Pancreas (tissue), 10 donors: ENCODE data around the gene THSD4. TPM values are rescaled to one million over a fixed set of nuclear protein-coding genes. Genes with fewer than 3 reads are reported as not detected.

ENCODE experiments used
- ATAC-seq, 4 donors: fragments of 200-7000 bp; cut with Tn5 transposase; one replicate each; pipeline versions ENCODE4 v1.8.0 to v1.9.1; 2020; ENCODE audit warnings: mild to moderate bottlenecking in 4 of 4, moderate library complexity in 4 of 4
- DNase-seq, 6 donors: peaks; one replicate each; pipeline ENCODE4 v3.0.0-alpha.2; 2020
- FAIRE-seq: peaks from 2 replicates; lab custom pipeline; 2012; peaks lifted over from hg19 to GRCh38; lab: Jason Lieb, UNC
- H3K27ac ChIP-seq, 4 donors: fragments of 200-600 bp; sonication (generic); 1 replicate in 3 of 4; 2 replicates in 1 of 4; pipeline versions ENCODE4 v1.5.0 to v1.8.0; 2020
- H3K27me3 ChIP-seq, 4 donors: fragments of 200-600 bp; one replicate each; pipeline ENCODE4 v1.8.0; 2021
- H3K36me3 ChIP-seq, 3 donors: fragments of 200-600 bp; sonication (generic) in 1 of 3; one replicate each; pipeline versions ENCODE4 v1.5.0 to v1.8.0; 2020 to 2021
- H3K4me1 ChIP-seq, 3 donors: fragments of 200-600 bp; one replicate each; pipeline ENCODE4 v1.8.0; 2021
- H3K4me3 ChIP-seq, 4 donors: fragments of 200-600 bp; sonication (generic) in 2 of 4; one replicate each; pipeline versions ENCODE4 v1.5.0 to v1.8.0; 2020 to 2021
- H3K9me3 ChIP-seq, 4 donors: fragments of 200-600 bp; one replicate each; pipeline ENCODE4 v1.8.0; 2021
- WGBS, 2 donors: extraction: QIAGEN DNeasy Blood & Tissue Kit; methylation state at CpG; one replicate each; pipeline ENCODE4 v1.1.7; 2013; 5-methylcytosine and 5-hydroxymethylcytosine counted together
- intact Hi-C, 3 donors: fragments of 100-400 bp; cut with DNase I; formaldehyde crosslinking; loops; one replicate each; pipeline versions ENCODE4 v1.11.1 to v1.14.2; 2022
- polyA plus RNA-seq, 2 donors: library from polyadenylated mRNA; stranded (reverse); fragments of 200-250 nt; gene quantifications; one replicate each; pipeline ENCODE4 v1.2.3, GENCODE V29; 2013
- total RNA-seq, 6 donors: library from RNA; stranded (reverse); fragmentation: NEBNext Ultra II Directional in 4 of 6; extraction: Animal tissue kit (Norgen Biotek cat#: 25700) in 4 of 6; gene quantifications; one replicate each; pipeline versions ENCODE4 v1.2.1 to v1.2.4, GENCODE V29; 2021 to 2023
- TF ChIP-seq, protein P1 (sequence below), 4 donors: fragments of 200-600 bp; sonication (generic) in 3 of 4; IDR thresholded peaks; one replicate each; pipeline versions ENCODE4 v1.5.0 to v1.8.0; 2021; ENCODE audit warnings: antibody characterized with exemption in 4 of 4
- donor health status: healthy with polysubstance abuse.
- donor health status: DM: no; HTN: no; CAD: no; lungs with moderate emphysema.
- donor health status: DM: no; HTN: no; CAD: no.
- donor health status: control.
- donor health status: control.
- donor health status: Bipolar disorder and iron deficiency.
- donor health status: DM: yes; HTN: yes; CAD: no.
- donor health status: DM: no; HTN: no; CAD: no.
- donor health status: DM: no; HTN: no; CAD: no.
- donor health status: DM: yes; HTN: yes; CAD: no.

THSD4 gene
- total and polyA plus RNA-seq, 8 donors = 6.0 to 17.8 (median 13.3) TPM

GRCh38 chr15:71444866-71445590 is 329.8 kb downstream of the THSD4 start:
- no peak for FAIRE-seq
- Histone ChIP-seq H3K36me3 (no peaks in the 10 kb centered on the region), H3K27me3 (no peaks in the 10 kb centered on the region), H3K9me3 (no peaks in the 10 kb centered on the region), H3K27ac (no peak overlapping the region), H3K4me3 (no peak overlapping the region), H3K4me1 (no peaks in the 10 kb centered on the region)
- ATAC-seq = peak in 1 of 4 donors; percentile 24
- WGBS, 2 donors = 64 to 80% methylated on average over 5 of the region's 5 CpGs
- no peak for DNase-seq
- intact Hi-C loops = loop anchor here in 2 of 3 donors (5.0 to 10.0 kb wide), 2 partner anchors 328 to 330 kb away; partner anchors contain the start of gene THSD4 (in 2 of the 2)
- TF ChIP-seq, protein P1, sequence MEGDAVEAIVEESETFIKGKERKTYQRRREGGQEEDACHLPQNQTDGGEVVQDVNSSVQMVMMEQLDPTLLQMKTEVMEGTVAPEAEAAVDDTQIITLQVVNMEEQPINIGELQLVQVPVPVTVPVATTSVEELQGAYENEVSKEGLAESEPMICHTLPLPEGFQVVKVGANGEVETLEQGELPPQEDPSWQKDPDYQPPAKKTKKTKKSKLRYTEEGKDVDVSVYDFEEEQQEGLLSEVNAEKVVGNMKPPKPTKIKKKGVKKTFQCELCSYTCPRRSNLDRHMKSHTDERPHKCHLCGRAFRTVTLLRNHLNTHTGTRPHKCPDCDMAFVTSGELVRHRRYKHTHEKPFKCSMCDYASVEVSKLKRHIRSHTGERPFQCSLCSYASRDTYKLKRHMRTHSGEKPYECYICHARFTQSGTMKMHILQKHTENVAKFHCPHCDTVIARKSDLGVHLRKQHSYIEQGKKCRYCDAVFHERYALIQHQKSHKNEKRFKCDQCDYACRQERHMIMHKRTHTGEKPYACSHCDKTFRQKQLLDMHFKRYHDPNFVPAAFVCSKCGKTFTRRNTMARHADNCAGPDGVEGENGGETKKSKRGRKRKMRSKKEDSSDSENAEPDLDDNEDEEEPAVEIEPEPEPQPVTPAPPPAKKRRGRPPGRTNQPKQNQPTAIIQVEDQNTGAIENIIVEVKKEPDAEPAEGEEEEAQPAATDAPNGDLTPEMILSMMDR (IDR thresholded peaks at IDR 0.05) = no peak

DNA sequence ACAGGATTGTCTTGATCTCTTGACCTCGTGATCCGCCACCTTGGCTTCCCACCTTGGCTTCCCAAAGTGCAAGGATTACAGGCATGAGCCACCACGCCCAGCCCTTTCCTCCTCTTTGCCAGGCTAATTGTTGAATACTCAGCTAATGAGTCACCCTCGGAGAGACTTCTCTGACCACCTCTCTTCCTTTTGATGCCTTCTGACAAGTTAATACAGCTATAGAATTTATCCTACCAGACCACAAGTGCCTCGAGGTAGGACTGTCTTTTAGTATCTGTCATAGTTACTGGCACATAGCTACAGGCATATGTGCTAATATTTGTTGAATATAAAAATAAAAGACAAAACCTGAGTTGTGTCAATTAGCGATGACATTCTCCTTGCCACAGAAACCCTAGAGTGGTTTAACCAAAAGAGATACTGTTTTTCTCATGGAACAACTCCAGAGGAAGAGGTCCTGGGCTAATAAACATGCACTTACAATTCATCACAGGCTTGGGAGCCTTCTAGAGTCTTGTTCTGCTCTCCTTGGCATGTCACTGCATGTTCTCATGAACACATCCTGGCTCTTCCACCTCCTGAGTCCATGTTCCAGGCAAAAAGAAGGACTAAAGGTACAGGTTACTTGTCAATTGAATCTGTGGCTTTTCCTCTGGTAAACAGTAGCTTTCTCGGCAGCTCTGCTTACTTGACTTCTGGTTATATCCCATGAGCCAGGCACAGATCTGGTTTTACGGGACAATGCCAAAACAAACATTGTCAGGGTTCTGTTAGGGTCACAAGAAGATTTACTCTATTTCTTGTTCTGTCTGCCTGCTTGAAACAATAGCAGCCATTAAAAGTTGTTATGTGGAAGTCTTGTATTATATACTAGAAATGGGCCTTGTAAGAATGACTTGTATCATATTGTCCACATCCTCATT is 332.3 kb downstream of the THSD4 start:
- ATAC-seq (peak in 1 of 4 donors; percentile 33), DNase-seq (no peak), FAIRE-seq (no peak)

DNA sequence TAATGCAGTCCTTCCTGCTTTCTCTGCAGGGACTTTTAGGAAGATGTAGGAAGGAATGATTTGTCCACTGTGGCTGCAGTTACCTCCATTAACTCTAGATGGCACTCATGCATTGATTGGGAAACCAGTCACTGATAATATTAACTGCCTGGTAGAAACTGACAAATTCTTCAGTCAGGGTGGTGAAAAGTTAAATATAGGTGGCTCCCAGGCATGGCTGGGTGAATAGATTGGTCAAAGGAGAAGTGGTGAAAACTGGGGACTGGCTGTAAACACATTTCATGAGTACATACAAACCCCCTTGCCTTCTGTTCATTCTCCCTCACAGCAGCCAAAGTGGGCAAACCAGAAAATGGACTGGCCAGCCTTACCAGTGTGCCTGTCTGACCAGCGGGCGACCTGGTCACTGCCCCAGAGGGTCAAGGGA is 333.4 kb downstream of the THSD4 start:
- intact Hi-C loops = loop anchor here in 1 of 3 donors (10.0 kb wide), 1 partner anchor 334 kb away; the partner anchor contains the start of gene THSD4
- Histone ChIP-seq H3K27ac (no peak overlapping the region), H3K27me3 (no peaks in the 10 kb centered on the region), H3K36me3 (no peaks in the 10 kb centered on the region), H3K4me1 (no peaks in the 10 kb centered on the region), H3K4me3 (no peak overlapping the region), H3K9me3 (no peaks in the 10 kb centered on the region)
- DNase-seq (peak in 3 of 6 donors; percentile 24 to 70 (median 44)), ATAC-seq (peak; percentile 76 to 93 (median 86)), FAIRE-seq (no peak)
- TF ChIP-seq, protein P1 (IDR thresholded peaks at IDR 0.05) = peak; percentile 51 to 90 (median 79)
- WGBS, 2 donors = 46 to 57% methylated on average over 2 of the region's 2 CpGs

More for the DNA sequence above, 332.3 kb downstream of the THSD4 start:
- WGBS, 2 donors = 43 to 51% methylated on average over 8 of the region's 8 CpGs
- TF ChIP-seq, protein P1 (IDR thresholded peaks at IDR 0.05) = no peak
- Histone ChIP-seq H3K36me3 (no peaks in the 10 kb centered on the region), H3K27ac (no peak overlapping the region), H3K27me3 (no peaks in the 10 kb centered on the region), H3K4me1 (no peaks in the 10 kb centered on the region), H3K4me3 (no peak overlapping the region), H3K9me3 (no peaks in the 10 kb centered on the region)
- intact Hi-C loops = loop anchor here in 1 of 3 donors (10.0 kb wide), 1 partner anchor 333 kb away; the partner anchor contains the start of gene THSD4

DNA sequence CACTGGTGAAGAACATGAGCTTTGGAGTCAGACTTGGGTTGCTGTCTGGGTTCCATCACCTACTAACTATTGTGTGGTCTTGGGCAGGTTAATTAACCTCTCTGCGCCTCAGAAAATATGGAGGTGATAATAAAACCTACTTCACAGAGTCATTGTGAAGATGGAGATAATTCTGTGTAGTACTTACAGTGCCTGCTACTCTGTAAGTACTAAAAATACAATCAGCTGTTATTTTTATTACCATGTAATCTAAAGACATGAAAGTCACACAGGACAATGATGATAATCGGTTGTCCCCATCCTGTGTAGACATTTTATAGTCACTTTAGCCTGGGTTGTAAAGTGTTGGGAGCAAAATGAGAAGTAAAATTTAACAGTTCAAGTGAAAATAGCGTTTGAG is 334.1 kb downstream of the THSD4 start:
- Histone ChIP-seq H3K9me3 (no peaks in the 10 kb centered on the region), H3K27ac (no peak overlapping the region), H3K27me3 (no peaks in the 10 kb centered on the region), H3K4me3 (no peak overlapping the region), H3K36me3 (no peaks in the 10 kb centered on the region), H3K4me1 (no peaks in the 10 kb centered on the region)
- 62 to 63% methylated on average over 3 of the region's 3 CpGs for WGBS, 2 donors
- intact Hi-C loops = loop anchor here in 1 of 3 donors (10.0 kb wide), 1 partner anchor 335 kb away; the partner anchor contains the start of gene THSD4
- DNase-seq = no peak
- ATAC-seq = no peak
- TF ChIP-seq, protein P1 (IDR thresholded peaks at IDR 0.05) = no peak
- no peak for FAIRE-seq
